ENCODE data around the gene SRP68.

The SRP68 gene

GRCh38 chr17:75995385-75995925, 76.9 kb downstream of the SRP68 start:
- no peak overlapping the region for H3K27ac ChIP-seq (ENCODE audit: extremely low read depth, low read depth, low read length)
- H3K9me3 ChIP-seq (ENCODE audit: control insufficient read depth, insufficient read depth, low read depth, low read length) = no peaks in the 10 kb centered on the region
- CTCF ChIA-PET = interaction anchor here (0.6 to 8.1 kb wide), 6 partner anchors 10 to 165 kb away, joined by 3 to 45 read pairs (median 3); no protein-coding TSS in a partner anchor
- POLR2A ChIA-PET = interaction anchor here (0.5 to 2.1 kb wide), 4 partner anchors 12 to 140 kb away, joined by 3 to 7 read pairs (median 6); partner anchors contain the start of genes FBF1, MRPL38 and WBP2
- TF ChIP-seq ZNF138 (tag by site-specific recombination; IDR thresholded peaks at IDR 0.05; ENCODE audit: borderline replicate concordance) (no peak), SCRT2 (tag by site-specific recombination; IDR thresholded peaks at IDR 0.05) (0 out of 2 replicates have a peak, but pooled peaks have one; percentile 35)
- H3K36me3 ChIP-seq (ENCODE audit: control insufficient read depth in 2 of 2, insufficient read depth in 1 of 2, low read length in 2 of 2) = peaks cover 2 to 7% of the 10 kb centered on the region in 2 experiments; a peak in 2 of 3 replicates
- H3K4me1 ChIP-seq (ENCODE audit: control insufficient read depth, insufficient read depth, low read length) = no peaks in the 10 kb centered on the region
- no peak overlapping the region for H3K4me3 ChIP-seq (ENCODE audit: low read depth, low read length)

GRCh38 chr17:75994802-75995370, 77.4 kb downstream of the SRP68 start:
- Histone ChIP-seq H3K4me1 (ENCODE audit: control insufficient read depth, insufficient read depth, low read length) (no peaks in the 10 kb centered on the region), H3K4me3 (ENCODE audit: low read depth, low read length) (no peak overlapping the region), H3K36me3 (ENCODE audit: control insufficient read depth in 2 of 2, insufficient read depth in 1 of 2, low read length in 2 of 2) (peaks cover 3 to 7% of the 10 kb centered on the region in 2 experiments; a peak in 2 of 3 replicates), H3K27ac (ENCODE audit: extremely low read depth, low read depth, low read length) (no peak overlapping the region), H3K9me3 (ENCODE audit: control insufficient read depth, insufficient read depth, low read depth, low read length) (no peaks in the 10 kb centered on the region)
- POLR2A ChIA-PET = interaction anchor here (0.6 kb wide), 1 partner anchor 273 kb away, joined by 3 read pairs; no protein-coding TSS in a partner anchor
- TF ChIP-seq ZNF121 (tag by site-specific recombination; IDR thresholded peaks at IDR 0.05) (peak; percentile 57; the same call in 1 of the 2 replicates), TCF7L2 (IDR thresholded peaks at IDR 0.05; ENCODE audit: borderline replicate concordance, low read depth, low read length) (no peak)
- CTCF ChIA-PET = interaction anchor here (1.0 to 2.1 kb wide), 3 partner anchors 11 to 114 kb away, joined by 3 to 11 read pairs (median 3); no protein-coding TSS in a partner anchor

GRCh38 chr17:75991396-75991795, 80.9 kb downstream of the SRP68 start:
- POLR2A ChIA-PET = interaction anchor here (0.8 kb wide), 1 partner anchor 10 kb away, joined by 4 read pairs; no protein-coding TSS in a partner anchor
- no peak overlapping the region for H3K27ac ChIP-seq (ENCODE audit: extremely low read depth, low read depth, low read length)
- H3K36me3 ChIP-seq (ENCODE audit: control insufficient read depth in 2 of 2, insufficient read depth in 1 of 2, low read length in 2 of 2) = peaks cover 3 to 7% of the 10 kb centered on the region in 2 experiments; a peak in 2 of 3 replicates
- H3K4me3 ChIP-seq (ENCODE audit: low read depth, low read length) = no peak overlapping the region
- CTCF ChIA-PET = interaction anchor here (1.4 to 2.2 kb wide), 2 partner anchors 10 to 87 kb away, joined by 3 to 5 read pairs; partner anchors contain the start of genes CDK3 and MRPL38
- H3K9me3 ChIP-seq (ENCODE audit: control insufficient read depth, insufficient read depth, low read depth, low read length) = no peaks in the 10 kb centered on the region
- TF ChIP-seq GLI2 (tag by site-specific recombination; IDR thresholded peaks at IDR 0.05; ENCODE audit: borderline replicate concordance, low read depth) (no peak), ZNF335 (tag by site-specific recombination; conservative IDR thresholded peaks at IDR 0.05) (no peak), SP7 (tag by site-specific recombination; IDR thresholded peaks at IDR 0.05) (no peak), KLF16 (tag by site-specific recombination; IDR thresholded peaks at IDR 0.05) (no peak), ZNF558 (tag by site-specific recombination; IDR thresholded peaks at IDR 0.05) (no peak), ZNF560 (tag by site-specific recombination; IDR thresholded peaks at IDR 0.05; ENCODE audit: borderline replicate concordance) (no peak), ZNF624 (tag by site-specific recombination; IDR thresholded peaks at IDR 0.05) (no peak), ZNF16 (tag by site-specific recombination; IDR thresholded peaks at IDR 0.05; ENCODE audit: low read depth) (no peak)
- H3K4me1 ChIP-seq (ENCODE audit: control insufficient read depth, insufficient read depth, low read length) = no peaks in the 10 kb centered on the region

All from HEK293 (cell line).